Osteocyte (in vitro differentiated cells): Measurements from ENCODE around the gene MLNR. TPM values are rescaled to one million over a fixed set of nuclear protein-coding genes. Genes with fewer than 3 reads are reported as not detected.

Source experiments
- DNase-seq: peaks from one replicate; pipeline ENCODE4 v3.0.0; 2021; ENCODE audit warnings: mixed read lengths; ENCODE audit not compliant: unreplicated experiment; ENCODE audit errors: extremely low spot score
- H3K27ac Mint-ChIP-seq: one replicate; pipeline ENCODE4 v1.8.0; 2021; ENCODE audit warnings: mild to moderate bottlenecking, mixed read lengths; ENCODE audit not compliant: unreplicated experiment
- H3K27me3 Mint-ChIP-seq: one replicate; pipeline ENCODE4 v1.8.0; 2021; ENCODE audit warnings: mixed read lengths; ENCODE audit not compliant: unreplicated experiment
- H3K36me3 Mint-ChIP-seq: one replicate; pipeline ENCODE4 v1.8.0; 2021; ENCODE audit warnings: mixed read lengths; ENCODE audit not compliant: unreplicated experiment
- H3K4me1 Mint-ChIP-seq: one replicate; pipeline ENCODE4 v1.8.0; 2021; ENCODE audit warnings: mixed read lengths; ENCODE audit not compliant: unreplicated experiment
- H3K4me3 Mint-ChIP-seq: one replicate; pipeline ENCODE4 v1.8.0; 2021; ENCODE audit warnings: mild to moderate bottlenecking, moderate library complexity, mixed read lengths; ENCODE audit not compliant: unreplicated experiment
- H3K9me3 Mint-ChIP-seq: one replicate; pipeline ENCODE4 v1.8.0; 2021; ENCODE audit warnings: mixed read lengths; ENCODE audit not compliant: unreplicated experiment
- total RNA-seq: library from RNA; stranded (reverse); gene quantifications from 2 replicates; pipeline ENCODE4 v1.2.1, GENCODE V29; 2021
- TF ChIP-seq, protein P1 (sequence below): fragments of 200-600 bp; sonication (generic); IDR thresholded peaks from 2 replicates; pipeline ENCODE4 v1.5.0; 2021; ENCODE audit warnings: antibody characterized with exemption, mild to moderate bottlenecking, moderate library complexity

MLNR gene
- total RNA-seq, 1 donor from 2014 or later = not detected

DNA sequence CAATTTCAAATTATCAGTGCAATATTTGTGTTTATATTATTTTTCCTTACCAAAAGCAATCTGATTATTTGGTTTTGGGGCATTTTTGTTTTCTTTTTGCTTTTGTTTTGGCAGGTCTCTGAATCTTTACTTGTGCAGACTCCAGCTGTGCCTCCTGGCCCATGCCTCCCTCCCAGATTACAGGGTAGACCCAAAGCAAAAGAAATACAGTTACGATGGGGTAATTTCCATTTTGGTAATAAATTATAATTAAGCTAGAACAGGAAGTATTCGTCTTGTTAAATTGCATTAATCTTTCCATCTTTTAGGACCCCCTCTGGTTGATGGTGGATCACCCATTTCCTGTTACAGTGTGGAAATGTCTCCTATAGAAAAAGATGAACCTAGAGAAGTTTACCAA is 29.2 kb upstream of the MLNR start:
- TF ChIP-seq, protein P1, sequence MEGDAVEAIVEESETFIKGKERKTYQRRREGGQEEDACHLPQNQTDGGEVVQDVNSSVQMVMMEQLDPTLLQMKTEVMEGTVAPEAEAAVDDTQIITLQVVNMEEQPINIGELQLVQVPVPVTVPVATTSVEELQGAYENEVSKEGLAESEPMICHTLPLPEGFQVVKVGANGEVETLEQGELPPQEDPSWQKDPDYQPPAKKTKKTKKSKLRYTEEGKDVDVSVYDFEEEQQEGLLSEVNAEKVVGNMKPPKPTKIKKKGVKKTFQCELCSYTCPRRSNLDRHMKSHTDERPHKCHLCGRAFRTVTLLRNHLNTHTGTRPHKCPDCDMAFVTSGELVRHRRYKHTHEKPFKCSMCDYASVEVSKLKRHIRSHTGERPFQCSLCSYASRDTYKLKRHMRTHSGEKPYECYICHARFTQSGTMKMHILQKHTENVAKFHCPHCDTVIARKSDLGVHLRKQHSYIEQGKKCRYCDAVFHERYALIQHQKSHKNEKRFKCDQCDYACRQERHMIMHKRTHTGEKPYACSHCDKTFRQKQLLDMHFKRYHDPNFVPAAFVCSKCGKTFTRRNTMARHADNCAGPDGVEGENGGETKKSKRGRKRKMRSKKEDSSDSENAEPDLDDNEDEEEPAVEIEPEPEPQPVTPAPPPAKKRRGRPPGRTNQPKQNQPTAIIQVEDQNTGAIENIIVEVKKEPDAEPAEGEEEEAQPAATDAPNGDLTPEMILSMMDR = no peak
- Mint-ChIP-seq H3K36me3 (peaks cover 52% of the 10 kb centered on the region), H3K4me3 (no peak overlapping the region), H3K9me3 (no peaks in the 10 kb centered on the region), H3K27me3 (no peaks in the 10 kb centered on the region), H3K27ac (no peak overlapping the region), H3K4me1 (no peaks in the 10 kb centered on the region)
- DNase-seq = no peak

DNA sequence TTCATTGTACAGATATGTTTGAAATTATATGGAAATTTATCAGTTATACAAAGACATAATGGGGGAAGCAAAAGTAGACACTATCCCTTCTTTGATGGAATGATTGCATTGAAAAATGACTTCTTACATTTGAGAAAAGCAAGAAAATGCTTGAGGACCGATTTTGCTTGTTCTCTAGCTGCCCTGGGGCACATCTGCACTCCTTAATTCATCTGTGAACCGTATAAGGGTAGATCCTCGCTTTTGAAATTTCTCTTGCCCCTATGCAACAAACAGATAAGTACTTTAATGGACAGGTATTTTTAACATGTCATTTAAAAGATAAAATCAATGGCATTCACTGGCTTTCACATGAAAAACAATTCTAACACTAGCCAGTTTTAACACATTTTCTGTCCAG is 13.5 kb upstream of the MLNR start:
- Mint-ChIP-seq H3K36me3 (peaks cover 54% of the 10 kb centered on the region), H3K27me3 (no peaks in the 10 kb centered on the region), H3K9me3 (no peaks in the 10 kb centered on the region)

DNA sequence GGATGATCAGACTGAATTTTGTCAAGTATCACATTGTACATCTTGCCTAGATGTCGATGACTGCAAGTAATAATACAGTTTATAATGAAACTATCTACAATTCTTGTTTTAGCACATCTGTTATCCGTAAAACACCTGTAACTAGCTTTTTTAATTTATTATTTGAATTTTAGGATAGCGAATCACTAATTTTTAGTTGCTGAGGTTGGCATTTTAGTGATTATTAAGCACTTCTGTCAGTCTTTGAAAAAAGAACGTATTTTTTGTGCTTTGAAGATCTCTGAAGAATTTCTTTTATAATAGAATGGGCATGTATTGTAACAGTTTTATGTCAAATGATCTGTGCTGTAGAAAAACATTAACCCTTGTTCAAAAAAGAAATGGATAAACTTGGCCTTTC is 11.5 kb upstream of the MLNR start:
- Mint-ChIP-seq H3K36me3 (peaks cover 50% of the 10 kb centered on the region), H3K9me3 (no peaks in the 10 kb centered on the region), H3K27me3 (no peaks in the 10 kb centered on the region), H3K27ac (no peak overlapping the region), H3K4me1 (no peaks in the 10 kb centered on the region), H3K4me3 (no peak overlapping the region)
- TF ChIP-seq, protein P1 = no peak
- no peak for DNase-seq

More for the DNA sequence above, 13.5 kb upstream of the MLNR start:
- Mint-ChIP-seq H3K27ac (no peak overlapping the region), H3K4me3 (no peak overlapping the region), H3K4me1 (no peaks in the 10 kb centered on the region)
- TF ChIP-seq, protein P1 = no peak
- DNase-seq = no peak

DNA sequence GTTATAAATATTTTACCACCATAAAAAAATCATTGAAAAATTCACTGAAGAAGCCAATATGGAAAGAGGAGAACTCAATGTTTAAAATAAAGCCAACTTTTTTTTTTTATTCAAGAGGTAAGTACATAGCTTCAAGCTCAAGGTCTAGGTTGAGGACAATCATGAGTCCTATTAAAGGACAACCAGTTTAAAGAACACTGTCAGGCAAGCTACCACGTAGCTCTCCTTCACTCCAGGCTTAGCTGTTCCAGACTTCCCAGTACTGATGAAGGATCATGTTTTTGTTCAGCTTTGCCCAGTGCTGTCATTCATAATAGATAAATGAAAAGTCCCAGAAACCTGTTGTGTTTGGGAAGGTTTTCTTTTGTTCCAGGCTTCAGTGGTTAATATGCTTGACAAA is 10.0 kb upstream of the MLNR start:
- Mint-ChIP-seq H3K36me3 (peaks cover 41% of the 10 kb centered on the region), H3K4me3 (no peak overlapping the region), H3K27ac (no peak overlapping the region), H3K27me3 (no peaks in the 10 kb centered on the region), H3K9me3 (no peaks in the 10 kb centered on the region), H3K4me1 (no peaks in the 10 kb centered on the region)
- TF ChIP-seq, protein P1 = no peak
- no peak for DNase-seq

DNA sequence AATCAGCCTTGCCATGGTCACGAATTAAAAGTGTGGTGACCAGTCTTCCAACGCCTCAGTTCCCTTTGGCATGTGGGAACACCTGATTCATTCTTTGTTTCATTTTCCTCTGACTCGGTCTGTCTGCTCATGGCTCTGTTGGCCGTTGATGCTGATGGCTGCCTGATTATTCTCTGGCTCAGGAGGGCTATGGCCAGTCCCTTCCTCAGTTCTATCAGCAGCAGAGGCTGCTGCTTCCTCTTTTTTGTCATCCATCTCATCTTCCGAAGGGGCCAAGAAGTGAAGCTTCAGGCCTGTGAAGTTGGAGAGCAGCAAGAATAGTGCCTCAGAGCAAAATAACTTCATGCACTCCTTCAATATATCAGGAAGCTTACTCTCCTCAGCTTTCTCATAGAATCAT is 9.5 kb upstream of the MLNR start:
- TF ChIP-seq, protein P1 = no peak

More for the DNA sequence above, 9.5 kb upstream of the MLNR start:
- H3K27me3 Mint-ChIP-seq = no peaks in the 10 kb centered on the region
- peaks cover 37% of the 10 kb centered on the region for H3K36me3 Mint-ChIP-seq
- DNase-seq = no peak
- no peak overlapping the region for H3K27ac Mint-ChIP-seq
- H3K4me1 Mint-ChIP-seq = no peaks in the 10 kb centered on the region
- no peak overlapping the region for H3K4me3 Mint-ChIP-seq
- no peaks in the 10 kb centered on the region for H3K9me3 Mint-ChIP-seq
